OCI-LY7 (cell line): ENCODE results near the gene ANKRD52. TPM values are rescaled to one million over a fixed set of nuclear protein-coding genes. Genes with fewer than 3 reads are reported as not detected.

Source experiments
- BruUV-seq: library from RNA; stranded (reverse); fragments of 400-500 nt; replicated peaks from 2 replicates; lab custom pipeline; 2021; lab: Mats Ljungman, UMichigan
- CTCF ChIA-PET: fragments of 300-600 bp; sonication (Branson Sonifier 250); formaldehyde crosslinking; loops from one replicate; lab custom pipeline; 2022; ENCODE audit warnings: antibody characterized with exemption; ENCODE audit not compliant: unreplicated experiment; lab: Charles Lee
- POLR2A ChIA-PET: fragments of 300-600 bp; sonication (Branson Sonifier 250); formaldehyde crosslinking; loops from one replicate; lab custom pipeline; 2022; ENCODE audit warnings: antibody characterized with exemption; lab: Charles Lee
- DNase-seq: peaks from one replicate; pipeline ENCODE4 v3.0.0-alpha.2; 2015; ENCODE audit warnings: low spot score
- H2AFZ ChIP-seq: fragments of 200-600 bp; sonication (generic), shearing (Covaris generic); 2 replicates; pipeline ENCODE4 v1.6.1; 2014; ENCODE audit warnings: mild to moderate bottlenecking, antibody characterized with exemption, low read length, moderate library complexity
- H3K27ac ChIP-seq: fragments of 200-600 bp; sonication (generic); 2 replicates; pipeline ENCODE4 v1.5.1; 2014; ENCODE audit warnings: mixed run types, low read depth, mild to moderate bottlenecking, moderate library complexity, low read length, inconsistent platforms; ENCODE audit not compliant: poor library complexity, severe bottlenecking
- H3K36me3 ChIP-seq: fragments of 200-600 bp; sonication (generic); 2 replicates; pipeline ENCODE4 v1.6.1; 2014; ENCODE audit warnings: mild to moderate bottlenecking, antibody characterized with exemption, low read length, moderate library complexity, mixed read lengths; ENCODE audit not compliant: insufficient read depth
- H3K4me1 ChIP-seq: fragments of 200-600 bp; sonication (generic); 2 replicates; pipeline ENCODE4 v1.5.1; 2014; ENCODE audit warnings: mild to moderate bottlenecking, low read length; ENCODE audit not compliant: insufficient read depth, poor library complexity, severe bottlenecking
- H3K4me2 ChIP-seq: fragments of 200-600 bp; sonication (generic); 2 replicates; pipeline ENCODE4 v1.6.1; 2014; ENCODE audit warnings: mild to moderate bottlenecking, low read length
- H3K4me3 ChIP-seq: fragments of 200-600 bp; sonication (generic); 2 replicates; pipeline ENCODE4 v1.5.1; 2014; ENCODE audit warnings: mild to moderate bottlenecking, low read depth, low read length; ENCODE audit not compliant: poor library complexity, severe bottlenecking
- H3K79me2 ChIP-seq: fragments of 200-600 bp; sonication (generic); 2 replicates; pipeline ENCODE4 v1.6.1; 2016; ENCODE audit warnings: low read depth, mild to moderate bottlenecking, low read length, moderate library complexity, mixed read lengths; ENCODE audit not compliant: insufficient read depth
- H3K9me2 ChIP-seq: fragments of 200-600 bp; sonication (generic); 2 replicates; pipeline ENCODE4 v1.6.1; 2016; ENCODE audit warnings: mild to moderate bottlenecking, low read length, mixed read lengths; ENCODE audit not compliant: insufficient read depth
- H3K9me3 ChIP-seq: fragments of 200-600 bp; sonication (generic); 2 replicates; pipeline ENCODE4 v1.6.1; 2014; ENCODE audit warnings: mild to moderate bottlenecking, mixed run types, low read length, mixed read lengths
- H4K20me1 ChIP-seq: fragments of 200-600 bp; sonication (generic); 2 replicates; pipeline ENCODE4 v1.6.1; 2014; ENCODE audit warnings: mild to moderate bottlenecking, antibody characterized with exemption, low read length, moderate library complexity, mixed read lengths; ENCODE audit not compliant: insufficient read depth
- CTCF ChIP-seq: fragments of 200-600 bp; sonication (generic); conservative IDR thresholded peaks from 2 replicates; pipeline ENCODE4 v1.5.1; 2014; ENCODE audit warnings: mild to moderate bottlenecking, antibody characterized with exemption, low read length, moderate library complexity, mixed read lengths
- EZH2phosphoT487 ChIP-seq: fragments of 200-600 bp; sonication (generic); IDR thresholded peaks from 2 replicates; pipeline ENCODE4 v1.6.1; 2018; ENCODE audit warnings: low read depth, borderline replicate concordance, mild to moderate bottlenecking, mixed run types, antibody characterized with exemption, low read length, moderate library complexity, mixed read lengths
- intact Hi-C: fragments of 100-400 bp; cut with micrococcal nuclease; formaldehyde crosslinking; loops from one replicate; pipeline ENCODE4 v1.10.0; 2022; ENCODE audit not compliant: unreplicated experiment
- total RNA-seq, 2 experiments: library from RNA; depleted of rRNA in 1 of 2; stranded (reverse); fragments of >200 nt in 1 of 2; shearing (Covaris generic) in 1 of 2; gene quantifications; 2 replicates each; pipeline ENCODE4 v1.2.3, GENCODE V29; 2014 to 2022

The ANKRD52 gene
- total RNA-seq, 2 experiments from 2014 or later: 11.7 to 35.0 TPM

- H3K79me2 ChIP-seq: no peaks in the 10 kb centered on the region
- no peaks in the 10 kb centered on the region for H3K4me1 ChIP-seq
- no peak for DNase-seq
- no TSS peak for BruUV-seq
- H3K36me3 ChIP-seq: no peaks in the 10 kb centered on the region; the same call in 1 of the 2 replicates
- TF ChIP-seq EZH2phosphoT487 (no peak), CTCF (no peak)
- ChIA-PET CTCF (interaction anchor here (0.6 kb wide), 2 partner anchors 234 to 1849 kb away, joined by 4 read pairs; no protein-coding TSS in a partner anchor), POLR2A (interaction anchor here (0.7 to 1.1 kb wide), 2 partner anchors 8 to 22 kb away, joined by 3 to 8 read pairs; no protein-coding TSS in a partner anchor)
- H3K4me3 ChIP-seq: no peak overlapping the region
- no peaks in the 10 kb centered on the region for H3K9me2 ChIP-seq
- intact Hi-C loops: no loop called here
- no peak overlapping the region for H3K27ac ChIP-seq
- no peak overlapping the region for H2AFZ ChIP-seq
- H3K9me3 ChIP-seq: no peaks in the 10 kb centered on the region
- H3K4me2 ChIP-seq: no peak overlapping the region
- H4K20me1 ChIP-seq: no peaks in the 10 kb centered on the region
Observed at GRCh38 chr12:56230432-56231183, 27.6 kb downstream of the ANKRD52 start.

- no TSS peak for BruUV-seq
- intact Hi-C loops: no loop called here
- CTCF ChIA-PET: interaction anchor here (0.6 kb wide), 1 partner anchor 1850 kb away, joined by 4 read pairs; no protein-coding TSS in a partner anchor
Observed at GRCh38 chr12:56229916-56230431, 28.2 kb downstream of the ANKRD52 start, which contains the start of gene SLC39A5. Gene SLC39A5 (plus strand): TSS chr12:56230051. CDS start chr12:56231275, 1,224 bp downstream.

More at GRCh38 chr12:56229916-56230431, 28.2 kb downstream of the ANKRD52 start, which contains the start of gene SLC39A5:
- no peaks in the 10 kb centered on the region for H3K9me2 ChIP-seq
- H4K20me1 ChIP-seq: no peaks in the 10 kb centered on the region
- POLR2A ChIA-PET: interaction anchor here (0.7 kb wide), 1 partner anchor 8 kb away, joined by 8 read pairs; no protein-coding TSS in a partner anchor
- TF ChIP-seq EZH2phosphoT487 (no peak), CTCF (no peak)
- H3K4me2 ChIP-seq: no peak within 1 kb of the TSS
- H3K9me3 ChIP-seq: no peaks in the 10 kb centered on the region
- H3K36me3 ChIP-seq: no peaks in the 10 kb centered on the region; the same call in 1 of the 2 replicates
- peaks cover 6% of the 10 kb centered on the region for H3K4me1 ChIP-seq
- no peak within 1 kb of the TSS for H2AFZ ChIP-seq
- no peaks in the 10 kb centered on the region for H3K79me2 ChIP-seq
- no peak within 1 kb of the TSS for H3K27ac ChIP-seq
- DNase-seq: no peak
- H3K4me3 ChIP-seq: no peak within 1 kb of the TSS
